T-cell (primary cell): ENCODE measurements around the gene NSRP1. TPM values are rescaled to one million over a fixed set of nuclear protein-coding genes. Genes with fewer than 3 reads are reported as not detected.

ENCODE experiments used
- ATAC-seq, 4 experiments: fragments of 200-7000 bp in 3 of 4; fragments of 150-1000 bp in 1 of 4; cut with Tn5 transposase; replicated peaks in 1 of 4; 1 replicate in 3 of 4; 2 replicates in 1 of 4; pipeline ENCODE4 v1.10.0; 2021; ENCODE audit warnings: moderate library complexity in 3 of 4, mild to moderate bottlenecking in 2 of 4, moderate number of reproducible peaks in 1 of 4
- CTCF ChIA-PET, 2 donors: fragments of 300-600 bp; sonication (Branson Sonifier 250); formaldehyde crosslinking; loops; one replicate each; lab custom pipeline; 2022; ENCODE audit warnings: antibody characterized with exemption in 2 of 2; lab: Charles Lee
- POLR2A ChIA-PET, 2 donors: fragments of 300-600 bp; sonication (Branson Sonifier 250); formaldehyde crosslinking; loops; one replicate each; lab custom pipeline; 2022; ENCODE audit warnings: antibody characterized with exemption in 2 of 2; lab: Charles Lee
- DNase-seq, 35 experiments: peaks; one replicate each; pipeline versions ENCODE4 v3.0.0 to v3.0.0-alpha.2; 2013 to 2023
- H3K27ac ChIP-seq: one replicate; pipeline ENCODE4 v1.5.1; 2013; ENCODE audit warnings: low read length
- H3K27me3 ChIP-seq, 2 experiments: replicated peaks in 1 of 2; 1 replicate in 1 of 2; 2 replicates in 1 of 2; pipeline versions ENCODE4 v1.6.1 to v1.7.0; 2013; ENCODE audit warnings: low read length in 1 of 2, mixed read lengths in 1 of 2; ENCODE audit not compliant: control insufficient read depth in 2 of 2, insufficient read depth in 2 of 2; ENCODE audit errors: extremely low read depth in 1 of 2
- H3K36me3 ChIP-seq, 2 donors: 1 replicate in 1 of 2; 2 replicates in 1 of 2; pipeline versions ENCODE4 v1.6.1 to v1.7.0; 2013; ENCODE audit warnings: low read length in 1 of 2; ENCODE audit not compliant: control insufficient read depth in 2 of 2, insufficient read depth in 1 of 2; ENCODE audit errors: extremely low read depth in 1 of 2
- H3K4me1 ChIP-seq, 2 experiments: 1 replicate in 1 of 2; 2 replicates in 1 of 2; pipeline versions ENCODE4 v1.6.1 to v1.7.0; 2013; ENCODE audit warnings: low read length in 2 of 2, mixed read lengths in 1 of 2; ENCODE audit not compliant: insufficient read depth in 2 of 2, control insufficient read depth in 1 of 2; ENCODE audit errors: extremely low read depth in 1 of 2
- H3K4me3 ChIP-seq, 2 donors: 1 replicate in 1 of 2; 2 replicates in 1 of 2; pipeline versions ENCODE4 v1.5.1 to v1.7.0; 2013; ENCODE audit warnings: mild to moderate bottlenecking in 2 of 2, low read length in 1 of 2, moderate library complexity in 1 of 2; ENCODE audit not compliant: control insufficient read depth in 1 of 2; ENCODE audit errors: extremely low read depth in 1 of 2
- H3K9me3 ChIP-seq: 2 replicates; pipeline ENCODE4 v1.7.0; 2013
- H3K27ac Mint-ChIP-seq, 2 donors: one replicate each; pipeline ENCODE4 v1.8.0; 2020 to 2021; ENCODE audit warnings: mild to moderate bottlenecking in 2 of 2, mixed read lengths in 2 of 2
- H3K27me3 Mint-ChIP-seq, 2 donors: one replicate each; pipeline ENCODE4 v1.8.0; 2021 to 2022; ENCODE audit warnings: mixed read lengths in 2 of 2
- H3K36me3 Mint-ChIP-seq: one replicate; pipeline ENCODE4 v1.8.0; 2021; ENCODE audit warnings: mixed read lengths
- H3K4me1 Mint-ChIP-seq, 3 donors: one replicate each; pipeline ENCODE4 v1.8.0; 2020 to 2022; ENCODE audit warnings: mixed read lengths in 3 of 3, mild to moderate bottlenecking in 1 of 3
- H3K4me3 Mint-ChIP-seq, 3 donors: one replicate each; pipeline ENCODE4 v1.8.0; 2020 to 2022; ENCODE audit warnings: mild to moderate bottlenecking in 3 of 3, mixed read lengths in 3 of 3, moderate library complexity in 3 of 3
- H3K9me3 Mint-ChIP-seq, 3 donors: one replicate each; pipeline ENCODE4 v1.8.0; 2020 to 2022; ENCODE audit warnings: mixed read lengths in 3 of 3
- WGBS: methylation state at CpG from one replicate; pipeline ENCODE4 v1.1.5; 2013; ENCODE audit warnings: missing lambda C conversion rate; ENCODE audit not compliant: insufficient coverage; 5-methylcytosine and 5-hydroxymethylcytosine counted together
- total RNA-seq, 35 experiments: library from RNA in 6 of 35; stranded (reverse) in 6 of 35; fragments of 120-200 nt in 1 of 35; gene quantifications; one replicate each; pipeline versions ENCODE4 v1.2.1 to v1.2.4 and lab custom pipeline; 2013 to 2026

Gene NSRP1
- total RNA-seq, 5 donors from 2014 or later (not counting 1 experiment from before 2014, with no cell fraction given) = 24.6 to 31.9 (median 28.5) TPM

- peaks cover 0 to 4% of the 10 kb centered on the region in 2 experiments for H3K4me1 ChIP-seq
- H3K4me3 ChIP-seq = no peak overlapping the region
- no peaks in the 10 kb centered on the region for H3K9me3 ChIP-seq
- ChIA-PET POLR2A (no interaction called here), CTCF (interaction anchor here (0.6 to 2.0 kb wide), 10 partner anchors 9 to 457 kb away, joined by 3 to 9 read pairs (median 4); no protein-coding TSS in a partner anchor)
- no peaks in the 10 kb centered on the region for H3K36me3 ChIP-seq
- H3K27me3 Mint-ChIP-seq = peaks cover 12 to 18% of the 10 kb centered on the region in 2 donors
- peaks cover 6 to 7% (median 7%) of the 10 kb centered on the region in 3 donors for H3K4me1 Mint-ChIP-seq
- H3K27ac ChIP-seq = no peak overlapping the region
- no peak overlapping the region for H3K27ac Mint-ChIP-seq
- ATAC-seq (peak in 1 of 4 experiments; percentile 46), DNase-seq (peak in 1 of 35 experiments; percentile 36)
- H3K36me3 Mint-ChIP-seq = no peaks in the 10 kb centered on the region
- H3K27me3 ChIP-seq = peaks cover 0 to 7% of the 10 kb centered on the region in 2 experiments
- H3K4me3 Mint-ChIP-seq = no peak overlapping the region
- WGBS = 83% methylated on average over 2 of the region's 4 CpGs
- H3K9me3 Mint-ChIP-seq = no peaks in the 10 kb centered on the region
These were observed 20.9 kb upstream of the NSRP1 start for GRCh38 chr17:30095507-30096244.

- WGBS = 61% methylated on average over 3 of the region's 4 CpGs
- no peak for DNase-seq
- H3K27ac Mint-ChIP-seq = no peak overlapping the region
These were observed 14.8 kb upstream of the NSRP1 start for GRCh38 chr17:30101686-30102390.

GRCh38 chr17:30103921-30104320, 12.7 kb upstream of the NSRP1 start:
- Histone ChIP-seq H3K27ac (no peak overlapping the region), H3K4me3 (no peak overlapping the region), H3K9me3 (no peaks in the 10 kb centered on the region), H3K4me1 (peaks cover 2 to 4% of the 10 kb centered on the region in 2 experiments), H3K27me3 (peaks cover 0 to 7% of the 10 kb centered on the region in 2 experiments), H3K36me3 (no peaks in the 10 kb centered on the region)
- ChIA-PET POLR2A (no interaction called here), CTCF (interaction anchor here (0.6 to 3.8 kb wide), 19 partner anchors 8 to 1533 kb away, joined by 3 to 54 read pairs (median 5); partner anchors contain the start of gene TEFM (in 1 of the 2))
- Mint-ChIP-seq H3K9me3 (no peaks in the 10 kb centered on the region), H3K27ac (no peak overlapping the region), H3K36me3 (no peaks in the 10 kb centered on the region), H3K27me3 (peaks cover 0 to 5% of the 10 kb centered on the region in 2 donors), H3K4me3 (no peak overlapping the region), H3K4me1 (peaks cover 5 to 6% (median 5%) of the 10 kb centered on the region in 3 donors)
- no CpG with 5 or more reads among the region's 1 CpG for WGBS
- ATAC-seq = no peak
- no peak for DNase-seq

More at GRCh38 chr17:30101686-30102390, 14.8 kb upstream of the NSRP1 start:
- no peak overlapping the region for H3K4me3 Mint-ChIP-seq
- Histone ChIP-seq H3K4me1 (peaks cover 2 to 4% of the 10 kb centered on the region in 2 experiments), H3K27ac (no peak overlapping the region), H3K9me3 (no peaks in the 10 kb centered on the region), H3K36me3 (no peaks in the 10 kb centered on the region), H3K4me3 (no peak overlapping the region), H3K27me3 (peaks cover 0 to 10% of the 10 kb centered on the region in 2 experiments)
- peaks cover 4 to 5% of the 10 kb centered on the region in 2 donors for H3K27me3 Mint-ChIP-seq
- ATAC-seq = no peak
- POLR2A ChIA-PET = no interaction called here
- CTCF ChIA-PET = interaction anchor here in 1 of 2 donors (0.6 kb wide), 1 partner anchor 16 kb away, joined by 5 read pairs; no protein-coding TSS in a partner anchor
- H3K36me3 Mint-ChIP-seq = no peaks in the 10 kb centered on the region
- H3K4me1 Mint-ChIP-seq = peaks cover 5 to 6% (median 5%) of the 10 kb centered on the region in 3 donors
- H3K9me3 Mint-ChIP-seq = no peaks in the 10 kb centered on the region

- H3K4me1 Mint-ChIP-seq = peaks cover 5 to 6% (median 5%) of the 10 kb centered on the region in 3 donors
- CTCF ChIA-PET = interaction anchor here (0.6 to 3.8 kb wide), 32 partner anchors 9 to 1796 kb away, joined by 3 to 54 read pairs (median 3); partner anchors contain the start of genes BLMH (in 1 of the 2) and TEFM (in 1 of the 2)
These were observed 11.9 kb upstream of the NSRP1 start for GRCh38 chr17:30104575-30105339.

GRCh38 chr17:30112794-30113193, 3.8 kb upstream of the NSRP1 start:
- H3K4me3 ChIP-seq = no peak overlapping the region
- no peak overlapping the region for H3K4me3 Mint-ChIP-seq
- H3K36me3 Mint-ChIP-seq = peaks cover 3% of the 10 kb centered on the region
- H3K27me3 ChIP-seq = no peaks in the 10 kb centered on the region
- H3K9me3 ChIP-seq = no peaks in the 10 kb centered on the region
- DNase-seq (no peak), ATAC-seq (no peak)
- no peak overlapping the region for H3K27ac Mint-ChIP-seq
- H3K36me3 ChIP-seq = no peaks in the 10 kb centered on the region
- ChIA-PET CTCF (interaction anchor here in 1 of 2 donors (0.7 to 3.9 kb wide), 3 partner anchors 8 to 13 kb away, joined by 4 to 20 read pairs (median 7); no protein-coding TSS in a partner anchor), POLR2A (interaction anchor here in 1 of 2 donors (0.6 kb wide), 1 partner anchor 478 kb away, joined by 3 read pairs; no protein-coding TSS in a partner anchor)
- H3K9me3 Mint-ChIP-seq = no peaks in the 10 kb centered on the region
- no peak overlapping the region for H3K27ac ChIP-seq
- H3K4me1 ChIP-seq = peaks cover 5 to 11% of the 10 kb centered on the region in 2 experiments
- peaks cover 0 to 7% of the 10 kb centered on the region in 2 donors for H3K27me3 Mint-ChIP-seq
- H3K4me1 Mint-ChIP-seq = peaks cover 6 to 17% (median 14%) of the 10 kb centered on the region in 3 donors

More at GRCh38 chr17:30104575-30105339, 11.9 kb upstream of the NSRP1 start:
- 32% methylated on average over 28 of the region's 29 CpGs for WGBS
- Histone ChIP-seq H3K9me3 (no peaks in the 10 kb centered on the region), H3K4me1 (peaks cover 2 to 4% of the 10 kb centered on the region in 2 experiments), H3K4me3 (peak overlapping the region; percentile 44 to 58), H3K27me3 (peaks cover 0 to 7% of the 10 kb centered on the region in 2 experiments), H3K36me3 (no peaks in the 10 kb centered on the region), H3K27ac (no peak overlapping the region)
- H3K36me3 Mint-ChIP-seq = no peaks in the 10 kb centered on the region
- peak; percentile 95 to 97 (median 96) for ATAC-seq
- peak overlapping the region; percentile 74 to 79 (median 75) for H3K4me3 Mint-ChIP-seq
- DNase-seq = peak; percentile 22 to 85 (median 51)
- no peaks in the 10 kb centered on the region for H3K9me3 Mint-ChIP-seq
- H3K27me3 Mint-ChIP-seq = peaks cover 0 to 6% of the 10 kb centered on the region in 2 donors
- peak overlapping the region in 1 of 2 donors; percentile 40 for H3K27ac Mint-ChIP-seq
- POLR2A ChIA-PET = interaction anchor here in 1 of 2 donors (0.5 kb wide), 2 partner anchors 223 to 275 kb away, joined by 3 to 5 read pairs; no protein-coding TSS in a partner anchor
